Measurements from ENCODE around the gene TCEAL3. TPM values are rescaled to one million over a fixed set of nuclear protein-coding genes. Genes with fewer than 3 reads are reported as not detected.

Gene TCEAL3
- polyA plus RNA-seq, 1 of the 3 experiments (the other 2 are of a cell fraction) = 26.7 TPM

DNA sequence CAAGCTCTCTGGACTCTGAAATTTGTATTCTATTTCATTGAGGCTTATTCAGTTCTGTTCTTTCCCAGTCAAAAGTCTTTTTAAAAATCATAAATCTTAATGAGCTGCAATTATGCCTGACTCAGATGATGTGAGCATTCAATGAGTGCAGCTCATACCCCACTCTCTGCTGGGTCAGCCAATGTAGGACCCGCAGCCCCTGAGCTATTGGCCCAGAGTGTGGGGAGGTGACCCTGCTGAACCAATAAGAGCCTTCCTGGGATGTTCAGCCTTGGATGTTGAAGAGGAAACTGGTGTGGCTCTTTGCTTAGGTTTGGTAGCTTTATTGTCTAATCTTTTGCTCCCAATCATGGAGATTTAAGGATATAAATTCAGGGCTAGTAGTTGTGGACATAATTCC is 34.6 kb upstream of the TCEAL3 start:
- no peak overlapping the region for H2AFZ ChIP-seq (ENCODE audit: low read depth)
- ChIA-PET POLR2A (no interaction called here), CTCF (no interaction called here)
- no peaks in the 10 kb centered on the region for H3K9me3 ChIP-seq
- no peaks in the 10 kb centered on the region for H3K27me3 ChIP-seq (ENCODE audit: insufficient read depth)
- 10% methylated on average over 1 of the region's 1 CpG for WGBS (ENCODE audit: low lambda C conversion rate)
- no peak overlapping the region for H3K9ac ChIP-seq
- no peak overlapping the region for H3K4me3 ChIP-seq (ENCODE audit: low read depth in 2 of 2, low read length in 1 of 2)
- H3K9me2 ChIP-seq = no peaks in the 10 kb centered on the region
- H3K36me3 ChIP-seq (replicated peaks in 1 of 2; ENCODE audit: control insufficient read depth in 1 of 2, insufficient read depth in 2 of 2, low read length in 1 of 2) = no peaks in the 10 kb centered on the region
- no peak overlapping the region for H3K4me2 ChIP-seq
- H3K27ac ChIP-seq (ENCODE audit: low read depth in 2 of 2, low read length in 1 of 2) = no peak overlapping the region
- no peaks in the 10 kb centered on the region for H3F3A ChIP-seq (replicated peaks; ENCODE audit: insufficient read depth)
- TF ChIP-seq, protein P1, sequence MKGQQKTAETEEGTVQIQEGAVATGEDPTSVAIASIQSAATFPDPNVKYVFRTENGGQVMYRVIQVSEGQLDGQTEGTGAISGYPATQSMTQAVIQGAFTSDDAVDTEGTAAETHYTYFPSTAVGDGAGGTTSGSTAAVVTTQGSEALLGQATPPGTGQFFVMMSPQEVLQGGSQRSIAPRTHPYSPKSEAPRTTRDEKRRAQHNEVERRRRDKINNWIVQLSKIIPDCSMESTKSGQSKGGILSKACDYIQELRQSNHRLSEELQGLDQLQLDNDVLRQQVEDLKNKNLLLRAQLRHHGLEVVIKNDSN (IDR thresholded peaks at IDR 0.05; ENCODE audit: borderline replicate concordance, low read depth) = no peak
- TF ChIP-seq MXI1 (IDR thresholded peaks at IDR 0.05; ENCODE audit: low read depth, low read length) (no peak), FOXJ3 (CRISPR knock-in tag; IDR thresholded peaks at IDR 0.05) (no peak), RFX5 (IDR thresholded peaks at IDR 0.05; ENCODE audit: low read length) (no peak), ELF1 (IDR thresholded peaks at IDR 0.05) (no peak), EZH2phosphoT487 (IDR thresholded peaks at IDR 0.05; ENCODE audit: borderline replicate concordance, low read depth) (no peak), SIN3A (IDR thresholded peaks at IDR 0.05; ENCODE audit: borderline replicate concordance, low read depth, low read length) (no peak), TAF1 (IDR thresholded peaks at IDR 0.05; ENCODE audit: borderline replicate concordance, low read depth, low read length) (no peak), JUND (IDR thresholded peaks at IDR 0.05) (no peak), RAD21 (IDR thresholded peaks at IDR 0.05; ENCODE audit: low read length) (no peak), RCOR1 (IDR thresholded peaks at IDR 0.05; ENCODE audit: low read length) (no peak), YY1 (IDR thresholded peaks at IDR 0.05; ENCODE audit: low read depth) (no peak), SMC3 (IDR thresholded peaks at IDR 0.05; ENCODE audit: low read depth, low read length) (no peak), NRF1 (IDR thresholded peaks at IDR 0.05; ENCODE audit: low read depth, low read length) (no peak)
- TF ChIP-seq, protein P2, sequence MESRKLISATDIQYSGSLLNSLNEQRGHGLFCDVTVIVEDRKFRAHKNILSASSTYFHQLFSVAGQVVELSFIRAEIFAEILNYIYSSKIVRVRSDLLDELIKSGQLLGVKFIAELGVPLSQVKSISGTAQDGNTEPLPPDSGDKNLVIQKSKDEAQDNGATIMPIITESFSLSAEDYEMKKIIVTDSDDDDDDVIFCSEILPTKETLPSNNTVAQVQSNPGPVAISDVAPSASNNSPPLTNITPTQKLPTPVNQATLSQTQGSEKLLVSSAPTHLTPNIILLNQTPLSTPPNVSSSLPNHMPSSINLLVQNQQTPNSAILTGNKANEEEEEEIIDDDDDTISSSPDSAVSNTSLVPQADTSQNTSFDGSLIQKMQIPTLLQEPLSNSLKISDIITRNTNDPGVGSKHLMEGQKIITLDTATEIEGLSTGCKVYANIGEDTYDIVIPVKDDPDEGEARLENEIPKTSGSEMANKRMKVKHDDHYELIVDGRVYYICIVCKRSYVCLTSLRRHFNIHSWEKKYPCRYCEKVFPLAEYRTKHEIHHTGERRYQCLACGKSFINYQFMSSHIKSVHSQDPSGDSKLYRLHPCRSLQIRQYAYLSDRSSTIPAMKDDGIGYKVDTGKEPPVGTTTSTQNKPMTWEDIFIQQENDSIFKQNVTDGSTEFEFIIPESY (IDR thresholded peaks at IDR 0.05; ENCODE audit: borderline replicate concordance, low read depth) = no peak
- TF ChIP-seq, protein P3, sequence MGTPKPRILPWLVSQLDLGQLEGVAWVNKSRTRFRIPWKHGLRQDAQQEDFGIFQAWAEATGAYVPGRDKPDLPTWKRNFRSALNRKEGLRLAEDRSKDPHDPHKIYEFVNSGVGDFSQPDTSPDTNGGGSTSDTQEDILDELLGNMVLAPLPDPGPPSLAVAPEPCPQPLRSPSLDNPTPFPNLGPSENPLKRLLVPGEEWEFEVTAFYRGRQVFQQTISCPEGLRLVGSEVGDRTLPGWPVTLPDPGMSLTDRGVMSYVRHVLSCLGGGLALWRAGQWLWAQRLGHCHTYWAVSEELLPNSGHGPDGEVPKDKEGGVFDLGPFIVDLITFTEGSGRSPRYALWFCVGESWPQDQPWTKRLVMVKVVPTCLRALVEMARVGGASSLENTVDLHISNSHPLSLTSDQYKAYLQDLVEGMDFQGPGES (IDR thresholded peaks at IDR 0.05; ENCODE audit: low read depth, low read length) = no peak
- TF ChIP-seq, protein P4, sequence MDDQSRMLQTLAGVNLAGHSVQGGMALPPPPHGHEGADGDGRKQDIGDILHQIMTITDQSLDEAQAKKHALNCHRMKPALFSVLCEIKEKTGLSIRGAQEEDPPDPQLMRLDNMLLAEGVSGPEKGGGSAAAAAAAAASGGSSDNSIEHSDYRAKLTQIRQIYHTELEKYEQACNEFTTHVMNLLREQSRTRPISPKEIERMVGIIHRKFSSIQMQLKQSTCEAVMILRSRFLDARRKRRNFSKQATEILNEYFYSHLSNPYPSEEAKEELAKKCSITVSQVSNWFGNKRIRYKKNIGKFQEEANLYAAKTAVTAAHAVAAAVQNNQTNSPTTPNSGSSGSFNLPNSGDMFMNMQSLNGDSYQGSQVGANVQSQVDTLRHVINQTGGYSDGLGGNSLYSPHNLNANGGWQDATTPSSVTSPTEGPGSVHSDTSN (IDR thresholded peaks at IDR 0.05) = no peak
- TF ChIP-seq, protein P5, sequence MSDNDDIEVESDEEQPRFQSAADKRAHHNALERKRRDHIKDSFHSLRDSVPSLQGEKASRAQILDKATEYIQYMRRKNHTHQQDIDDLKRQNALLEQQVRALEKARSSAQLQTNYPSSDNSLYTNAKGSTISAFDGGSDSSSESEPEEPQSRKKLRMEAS (IDR thresholded peaks at IDR 0.05; ENCODE audit: low read depth) = no peak
- TF ChIP-seq, protein P6, sequence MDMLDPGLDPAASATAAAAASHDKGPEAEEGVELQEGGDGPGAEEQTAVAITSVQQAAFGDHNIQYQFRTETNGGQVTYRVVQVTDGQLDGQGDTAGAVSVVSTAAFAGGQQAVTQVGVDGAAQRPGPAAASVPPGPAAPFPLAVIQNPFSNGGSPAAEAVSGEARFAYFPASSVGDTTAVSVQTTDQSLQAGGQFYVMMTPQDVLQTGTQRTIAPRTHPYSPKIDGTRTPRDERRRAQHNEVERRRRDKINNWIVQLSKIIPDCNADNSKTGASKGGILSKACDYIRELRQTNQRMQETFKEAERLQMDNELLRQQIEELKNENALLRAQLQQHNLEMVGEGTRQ (IDR thresholded peaks at IDR 0.05; ENCODE audit: borderline replicate concordance, low read depth, low read length) = no peak
- H4K20me1 ChIP-seq (ENCODE audit: insufficient read depth) = no peaks in the 10 kb centered on the region
- DNase-seq = no peak
- no peaks in the 10 kb centered on the region for H3K79me2 ChIP-seq (ENCODE audit: insufficient read depth)
- no peaks in the 10 kb centered on the region for H3K4me1 ChIP-seq (ENCODE audit: control insufficient read depth in 1 of 2, insufficient read depth in 2 of 2, low read depth in 1 of 2, low read length in 1 of 2)
